ENCODE measurements around the gene TP53RK.

GRCh38 chr20:46709459-46710152 lies 20.4 kb upstream of the TP53RK start, which contains the start of gene SLC2A10:
- TF ChIP-seq CTCF (IDR thresholded peaks at IDR 0.05; ENCODE audit: low read depth, low read length) (no peak), POLR2A (IDR thresholded peaks at IDR 0.05; ENCODE audit: extremely low read depth, insufficient read length) (no peak), MAX (IDR thresholded peaks at IDR 0.05; ENCODE audit: low read depth, low read length) (no peak)
